Femur (tissue), 1 donor: ENCODE data around the gene PYURF.

Experiments
- DNase-seq: peaks from one replicate; pipeline ENCODE4 v3.0.0-alpha.2; 2017

Gene PYURF, protein sequence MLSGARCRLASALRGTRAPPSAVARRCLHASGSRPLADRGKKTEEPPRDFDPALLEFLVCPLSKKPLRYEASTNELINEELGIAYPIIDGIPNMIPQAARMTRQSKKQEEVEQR

DNA sequence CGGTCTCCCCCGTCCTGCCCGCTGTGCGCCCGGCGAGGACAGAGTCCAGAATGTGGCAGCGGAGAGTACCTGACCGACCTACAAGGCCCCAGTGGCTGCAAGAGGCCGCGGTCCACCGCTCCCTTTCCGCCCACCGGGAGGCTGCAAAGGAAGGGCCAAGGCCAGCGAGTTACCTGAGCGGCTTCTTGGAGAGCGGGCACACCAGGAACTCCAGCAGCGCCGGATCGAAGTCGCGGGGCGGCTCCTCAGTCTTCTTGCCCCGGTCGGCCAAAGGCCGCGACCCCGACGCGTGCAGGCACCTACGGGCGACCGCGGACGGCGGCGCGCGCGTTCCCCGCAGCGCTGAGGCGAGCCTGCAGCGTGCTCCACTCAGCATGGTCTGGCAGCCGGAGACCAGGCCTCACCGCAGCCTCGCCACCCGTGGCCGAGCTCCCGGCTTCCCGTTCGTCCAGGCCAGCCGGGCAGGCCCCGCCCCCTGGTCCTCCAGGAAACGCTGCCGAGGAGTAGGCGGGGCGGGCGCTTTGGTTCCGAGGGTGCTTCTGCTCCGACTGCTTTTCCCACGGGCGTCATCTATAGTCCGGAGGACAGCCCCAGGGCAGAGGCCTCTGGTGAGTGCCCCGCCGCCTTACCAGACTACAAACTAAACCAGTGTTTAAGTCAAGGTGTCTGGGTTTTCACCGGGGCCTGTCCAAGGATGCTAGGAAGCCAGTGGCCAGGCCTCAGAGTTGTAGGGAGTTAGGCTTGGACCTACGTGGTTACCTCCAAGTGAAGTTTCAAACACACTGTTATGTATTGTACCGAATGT lies at the start of gene PYURF:
Gene PYURF, minus strand, starts transcription at position 452 of the 805 bp plus-strand sequence. Its CDS starts 76 bp downstream, at position 376.
- peak; percentile 95 for DNase-seq

DNA sequence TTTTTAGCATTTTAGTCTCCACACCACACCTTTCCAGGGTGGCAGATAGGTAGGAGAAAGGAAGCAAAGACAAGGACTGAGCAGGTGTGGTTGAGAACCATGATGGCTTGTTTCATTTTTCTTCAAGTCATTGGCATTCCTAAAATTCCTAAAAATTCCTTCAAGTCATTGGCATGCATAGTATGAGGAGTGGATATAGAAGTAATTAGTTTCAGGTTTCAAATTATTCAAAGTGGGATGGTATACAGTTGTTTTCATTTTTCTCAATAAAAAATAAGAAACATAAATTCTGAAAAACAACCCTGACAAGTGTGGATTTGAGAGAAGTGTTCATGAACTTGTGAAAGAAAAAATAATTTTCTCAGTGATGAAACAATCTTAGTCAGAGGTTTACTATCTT lies 46.4 kb upstream of the PYURF start:
- DNase-seq, result no peak

DNA sequence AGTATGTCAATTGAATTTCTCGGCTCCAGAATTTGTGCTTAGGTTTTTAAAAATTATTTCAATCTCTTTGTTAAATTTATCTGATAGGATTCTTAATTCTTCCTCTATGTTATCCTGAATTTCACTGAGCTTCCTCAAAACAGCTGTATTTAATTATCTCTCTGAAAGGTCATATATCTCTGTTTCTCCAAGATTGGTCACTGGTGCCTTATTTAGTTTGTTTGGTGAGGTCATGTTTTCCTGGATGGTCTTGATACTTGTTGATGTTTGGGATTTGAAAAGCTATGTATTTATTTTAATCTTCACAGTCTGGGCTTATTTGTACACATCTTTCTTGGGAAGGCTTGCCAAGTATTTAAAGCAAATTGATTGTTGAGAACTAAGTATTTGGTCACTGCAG lies 44.0 kb upstream of the PYURF start:
- DNase-seq, result no peak

DNA sequence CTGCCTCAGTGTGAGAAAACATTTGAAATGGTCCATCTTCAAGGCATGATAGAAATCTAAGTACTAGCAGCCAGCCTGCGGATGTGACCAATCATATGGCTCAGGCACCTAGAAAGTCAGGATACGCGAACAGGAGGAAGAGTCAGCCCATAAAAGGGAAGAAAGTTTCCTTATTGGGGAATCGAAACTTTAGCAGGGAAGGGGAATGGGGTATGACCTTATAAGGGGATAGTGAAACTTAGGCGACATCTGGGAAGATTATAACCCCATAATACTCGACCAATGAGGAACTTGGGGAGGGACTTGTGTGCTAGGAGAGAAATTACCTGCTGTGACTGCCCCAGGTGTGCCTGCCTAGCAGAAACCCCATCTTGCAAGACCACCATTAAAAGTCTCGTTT lies 26.2 kb upstream of the PYURF start:
- DNase-seq, result no peak

DNA sequence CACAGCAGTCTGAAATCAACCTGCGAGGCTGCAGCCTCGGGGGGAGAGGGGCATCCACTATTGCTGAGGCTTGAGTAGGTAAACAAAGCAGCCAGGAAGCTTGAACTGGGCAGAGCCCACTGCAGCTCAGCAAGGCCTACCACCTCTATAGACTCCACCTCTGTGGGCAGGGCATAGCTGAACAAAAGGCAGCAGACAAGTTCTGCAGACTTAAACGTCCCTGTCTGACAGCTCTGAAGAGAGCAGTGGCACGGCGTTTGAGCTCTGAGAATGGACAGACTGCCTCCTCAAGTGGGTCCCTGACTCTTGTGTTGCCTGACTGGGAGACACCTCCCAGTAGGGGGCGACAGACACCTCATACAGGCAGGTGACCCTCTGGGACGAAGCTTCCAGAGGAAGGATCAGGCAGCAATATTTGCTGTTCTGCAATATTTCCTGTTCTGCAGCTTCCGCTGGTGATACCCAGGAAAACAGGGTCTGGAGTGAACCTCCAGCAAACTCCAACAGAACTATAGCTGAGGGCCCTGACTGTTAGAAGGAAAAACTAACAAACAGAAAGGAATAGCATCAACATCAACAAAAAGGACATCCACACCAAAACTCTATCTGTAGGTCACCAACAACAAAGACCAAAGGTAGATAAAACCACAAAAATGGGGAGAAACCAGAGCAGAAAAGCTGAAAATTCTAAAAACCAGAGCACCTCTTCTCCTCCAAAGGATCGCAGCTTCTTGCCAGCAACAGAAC lies 15.9 kb upstream of the PYURF start:
- peak; percentile 24 for DNase-seq

DNA sequence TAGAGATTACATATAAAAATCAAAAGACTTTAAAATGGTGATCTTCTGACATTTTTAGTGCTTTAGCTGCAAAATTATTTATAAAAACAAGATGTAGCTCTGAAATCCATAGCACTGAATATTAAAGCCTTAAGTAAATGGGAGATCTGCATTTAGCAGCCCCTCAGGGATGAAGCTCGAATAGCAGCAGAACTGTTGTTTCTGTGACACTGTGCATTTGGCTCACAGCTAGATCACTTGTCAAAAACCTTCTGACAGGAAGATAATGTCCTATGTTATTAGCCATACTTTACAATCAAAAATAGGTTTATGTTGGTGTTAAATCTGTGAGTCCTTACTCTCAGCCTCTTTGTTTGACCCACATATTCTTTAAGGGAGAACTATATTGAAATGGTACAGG lies 14.1 kb upstream of the PYURF start:
- DNase-seq, result no peak

DNA sequence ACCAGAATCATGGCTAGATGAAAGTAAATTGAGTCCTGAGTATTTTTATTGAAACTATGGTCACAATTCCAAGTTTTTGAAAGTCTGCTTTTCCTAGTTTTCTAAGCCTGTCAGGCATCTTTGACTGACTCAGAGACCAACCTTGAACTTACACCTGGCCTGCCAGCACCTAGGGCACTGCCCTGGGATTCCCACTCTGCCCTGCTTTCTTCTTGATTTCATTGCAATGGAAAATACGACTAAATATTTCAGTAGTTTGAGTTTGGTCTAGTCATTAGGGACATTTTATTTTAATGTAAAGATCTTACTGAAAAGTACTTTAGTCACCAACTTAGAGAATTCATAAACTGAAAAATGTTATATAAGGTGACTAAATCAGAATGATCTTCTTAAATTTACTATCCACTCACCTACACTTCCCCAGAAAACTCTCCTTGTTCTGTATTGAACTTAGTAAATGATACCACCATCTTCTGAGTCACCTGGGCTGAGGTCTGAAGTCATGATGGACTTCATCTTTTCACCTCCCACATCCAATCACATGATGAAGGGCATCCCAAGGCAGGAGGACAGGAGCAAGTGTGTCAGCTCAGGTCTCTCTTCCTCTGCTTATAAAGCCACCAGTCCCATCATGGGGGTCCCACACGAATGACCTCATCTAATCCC lies 11.6 kb upstream of the PYURF start:
- no peak for DNase-seq

DNA sequence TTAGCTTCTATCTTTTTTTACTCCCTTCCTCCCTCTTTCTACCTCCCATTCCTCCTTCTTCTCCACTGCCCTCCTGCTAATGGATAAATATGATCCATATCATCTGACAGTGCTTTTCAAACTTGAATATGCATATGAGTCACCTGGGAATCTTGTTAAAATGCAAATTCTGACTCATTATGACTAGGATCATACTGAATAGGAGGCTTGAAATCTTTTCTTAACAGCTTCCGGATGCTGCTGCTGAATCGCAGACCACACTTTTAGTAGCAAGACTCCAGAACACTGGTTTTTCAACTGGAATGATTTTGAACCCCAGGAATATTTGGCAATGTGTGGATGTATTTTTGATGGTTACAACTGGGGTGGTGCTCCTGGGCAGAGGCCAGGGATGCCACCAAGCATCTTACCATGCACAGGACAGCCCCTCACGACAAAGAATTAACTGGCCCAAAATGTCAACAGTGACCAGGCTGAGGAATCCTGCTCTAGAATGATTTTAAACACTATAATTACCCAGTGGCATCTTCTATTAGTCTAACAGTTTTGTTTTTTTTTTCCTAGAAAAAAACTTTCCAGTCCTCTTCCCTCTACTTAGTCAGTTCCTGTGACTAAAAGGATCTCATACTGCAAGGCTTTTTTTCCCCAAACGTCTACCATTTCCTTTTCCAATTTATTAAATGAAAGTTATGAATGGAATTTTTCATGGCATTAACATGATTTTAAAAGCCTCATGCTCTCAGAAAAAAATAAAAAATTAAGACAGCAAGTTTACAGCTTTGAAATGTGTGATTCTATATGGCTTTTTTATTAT lies 10.6 kb upstream of the PYURF start:
- DNase-seq, result no peak

DNA sequence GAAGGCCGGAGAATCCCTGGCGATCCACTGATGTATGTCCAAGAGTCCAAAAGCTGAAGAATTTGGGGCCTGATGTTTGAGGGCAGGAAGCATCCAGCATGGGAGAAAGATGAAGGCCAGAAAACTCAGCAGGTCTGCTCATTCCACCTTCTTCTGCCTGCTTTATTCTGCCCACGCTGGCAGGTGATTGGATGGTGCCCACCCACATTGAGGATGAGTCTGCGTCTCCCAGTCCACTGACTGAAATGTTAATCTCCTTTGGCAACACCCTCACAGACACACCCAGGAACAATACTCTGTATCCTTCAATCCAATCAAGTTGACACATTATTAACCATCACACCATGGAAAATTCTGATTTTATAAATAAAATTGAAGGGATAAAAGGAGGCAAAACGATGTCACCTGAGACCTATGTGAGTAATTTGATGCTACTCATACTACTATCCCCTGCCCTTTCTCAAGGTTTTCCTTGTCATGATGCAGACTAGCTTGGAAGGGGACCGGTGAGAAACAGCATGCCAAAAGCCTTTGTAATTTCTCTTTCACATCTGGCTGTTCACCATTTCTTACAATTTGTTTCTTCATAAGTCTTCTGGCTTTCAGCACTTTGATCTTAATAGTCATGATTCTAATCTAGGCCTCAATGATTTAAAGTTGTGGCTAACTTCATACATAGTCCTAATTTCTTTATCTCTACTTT lies 9.7 kb upstream of the PYURF start:
- no peak for DNase-seq

DNA sequence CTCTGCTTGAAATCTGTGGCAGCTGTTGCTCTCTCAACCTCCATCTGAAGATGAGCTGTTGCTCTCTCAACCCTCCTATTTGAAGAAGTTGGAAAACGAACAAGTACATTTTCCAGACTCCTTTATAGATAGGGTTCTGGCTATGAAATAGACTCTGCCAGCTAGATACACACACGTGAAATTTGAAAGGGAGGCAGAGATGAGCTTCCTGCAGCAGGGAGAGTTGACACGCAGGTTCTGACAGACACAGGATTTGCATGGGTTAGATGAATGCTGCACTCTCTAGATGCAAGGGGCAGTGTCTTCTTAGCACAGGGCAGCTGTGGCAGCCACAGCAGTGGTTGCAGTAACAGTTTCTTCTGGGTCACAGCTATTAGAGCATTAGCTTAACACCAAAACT lies 8.0 kb upstream of the PYURF start:
- DNase-seq, result no peak

DNA sequence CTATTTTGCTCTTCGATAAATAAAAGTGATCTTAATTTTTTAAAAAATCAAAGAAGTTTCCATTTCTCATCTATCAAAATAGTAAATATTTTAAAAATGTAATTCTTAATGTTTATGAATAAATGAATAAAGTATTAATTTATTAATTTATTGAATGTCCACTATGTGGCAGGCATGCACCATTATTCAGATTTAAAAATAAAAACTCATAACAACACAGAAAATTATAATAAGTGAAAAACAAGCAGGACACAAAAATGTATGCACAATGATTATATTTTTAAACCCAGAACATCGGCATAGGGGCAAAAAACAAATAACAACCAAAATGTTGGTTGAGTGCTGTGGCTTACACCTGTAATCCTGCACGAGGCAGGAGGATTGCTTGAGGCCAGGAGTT lies 5.3 kb upstream of the PYURF start:
- DNase-seq, result no peak

DNA sequence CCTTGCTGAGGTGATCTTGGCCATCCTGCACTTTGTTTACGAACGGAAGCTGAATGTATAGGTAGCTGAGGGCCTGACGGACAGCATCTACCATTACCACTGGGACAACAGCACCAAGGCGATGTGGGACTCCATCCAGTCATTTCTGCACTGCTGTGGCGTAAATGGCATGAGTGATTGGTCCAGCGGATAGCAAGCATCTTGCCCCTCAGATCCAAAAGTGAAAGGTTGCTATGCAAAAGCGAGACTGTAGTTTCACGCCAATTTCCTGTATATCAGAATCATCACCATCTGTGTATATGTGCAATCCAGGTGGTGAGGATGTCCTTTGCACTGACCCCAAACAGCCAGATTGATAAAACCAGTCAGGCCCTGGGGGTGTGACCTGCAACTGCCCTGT lies 4.2 kb upstream of the PYURF start:
- no peak for DNase-seq

DNA sequence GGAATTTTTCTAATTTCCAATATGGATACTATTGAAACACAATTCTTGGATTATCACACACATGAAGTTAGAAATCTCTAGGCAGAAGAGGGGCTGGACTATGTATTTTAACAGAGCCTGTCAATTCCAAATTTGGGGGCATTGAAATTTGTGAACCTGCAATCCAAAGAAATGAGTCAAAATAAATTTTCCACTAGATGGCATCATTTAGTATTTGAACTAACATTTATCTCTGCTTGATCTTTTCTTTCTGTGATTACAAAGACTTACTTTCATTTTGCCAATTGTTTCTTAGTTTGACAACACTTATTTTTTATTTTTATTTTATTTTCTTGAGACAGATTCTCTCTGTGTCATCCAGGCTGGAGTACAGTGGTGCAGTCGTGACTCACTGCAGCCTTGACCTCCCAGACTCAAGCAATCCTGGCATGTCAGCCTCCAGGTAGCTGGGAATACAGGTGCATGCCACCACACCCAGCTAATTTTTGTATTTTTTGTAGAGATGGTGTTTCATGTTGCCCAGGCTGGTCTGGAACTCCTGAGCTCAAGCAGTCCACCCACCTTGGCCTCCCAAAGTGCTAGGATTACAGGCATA lies 2.7 kb upstream of the PYURF start:
- no peak for DNase-seq

DNA sequence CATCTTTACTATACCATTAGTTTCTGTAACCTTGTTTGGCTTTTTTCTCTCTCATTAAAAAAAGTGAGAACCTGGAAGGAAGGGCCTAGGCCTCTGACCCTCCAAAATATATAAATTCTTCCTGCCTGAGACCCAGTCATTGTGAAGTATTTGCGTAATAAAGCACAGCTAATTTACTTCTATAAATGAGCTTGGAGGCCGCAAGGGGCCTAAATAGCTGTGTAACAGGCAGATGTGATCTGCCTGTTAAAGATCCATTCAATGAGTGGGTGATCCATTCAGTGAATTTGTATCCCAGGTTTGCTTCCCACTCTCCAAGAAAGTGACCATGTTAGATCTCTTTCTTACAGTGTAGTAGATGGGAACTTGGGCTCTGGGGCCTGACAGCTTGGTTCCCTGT lies 595 bp upstream of the PYURF start:
- no peak for DNase-seq

DNA sequence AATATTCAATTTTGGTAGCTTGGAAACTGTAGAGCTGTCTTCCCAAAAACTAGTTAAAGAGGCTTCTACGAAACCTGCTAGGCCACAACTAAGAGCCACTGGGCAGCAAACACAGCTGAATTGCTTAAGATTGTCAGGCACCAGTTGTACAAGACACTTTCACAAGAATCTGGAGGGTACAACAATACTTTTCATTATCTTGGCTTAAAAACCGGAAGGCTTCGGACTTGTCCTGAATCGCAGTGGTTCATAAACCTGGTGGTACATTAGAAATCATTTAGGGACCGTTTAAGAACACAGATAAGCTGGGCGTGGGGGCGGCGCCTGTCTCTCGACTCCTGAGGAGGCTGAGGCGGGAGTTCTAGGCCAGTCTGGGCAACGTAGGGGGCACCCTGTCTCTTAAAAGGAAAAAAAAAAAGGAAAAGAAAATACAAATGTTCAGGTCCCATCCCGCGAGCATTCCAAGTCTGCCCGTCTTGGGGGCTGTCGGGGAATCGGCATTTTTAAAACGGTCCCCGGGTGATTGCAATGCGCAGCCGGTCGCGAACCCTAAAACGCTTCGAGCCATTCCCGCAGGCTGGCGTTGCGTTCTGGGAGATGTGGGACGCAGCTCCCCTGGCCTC lies 763 bp downstream of the PYURF start:
- DNase-seq, result peak; percentile 50

DNA sequence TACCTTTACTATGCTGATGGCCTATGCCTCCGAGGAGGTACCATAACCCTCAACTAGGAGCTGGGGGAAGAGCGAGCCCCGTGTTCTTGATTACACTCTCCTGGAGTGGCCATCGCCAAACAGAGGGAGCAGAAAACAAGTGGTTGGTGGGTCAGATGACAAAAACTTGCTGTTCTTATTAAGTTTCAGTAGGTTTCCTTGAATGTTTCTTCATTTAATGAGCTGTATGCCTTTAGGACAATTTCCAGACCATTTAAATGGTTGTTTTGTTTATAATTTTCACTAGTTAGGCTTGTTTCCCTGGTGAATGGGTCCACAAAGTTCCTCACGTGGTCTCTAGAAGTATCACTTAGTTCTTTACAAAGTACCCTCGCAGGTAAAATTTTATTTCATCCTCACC lies 4.7 kb downstream of the PYURF start:
- DNase-seq, result no peak

DNA sequence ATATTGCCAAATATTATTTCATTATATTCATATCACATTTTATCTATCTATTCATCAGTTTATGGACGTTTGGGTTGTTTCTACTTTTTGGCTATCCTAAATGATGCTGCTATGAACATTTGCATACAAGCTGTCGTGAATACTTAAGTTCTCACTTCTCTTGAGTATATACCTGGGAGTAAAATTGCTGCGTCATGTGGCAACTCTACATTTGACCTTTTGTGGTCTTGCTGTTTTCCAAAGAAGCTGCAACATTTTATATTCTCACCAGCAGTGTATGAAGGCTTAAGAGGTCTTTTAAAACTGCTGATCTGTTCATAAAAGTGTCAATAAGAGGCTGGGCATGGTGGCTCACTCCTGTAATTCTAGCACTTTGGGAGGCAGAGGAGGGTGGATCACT lies 5.8 kb downstream of the PYURF start:
- DNase-seq, result no peak

DNA sequence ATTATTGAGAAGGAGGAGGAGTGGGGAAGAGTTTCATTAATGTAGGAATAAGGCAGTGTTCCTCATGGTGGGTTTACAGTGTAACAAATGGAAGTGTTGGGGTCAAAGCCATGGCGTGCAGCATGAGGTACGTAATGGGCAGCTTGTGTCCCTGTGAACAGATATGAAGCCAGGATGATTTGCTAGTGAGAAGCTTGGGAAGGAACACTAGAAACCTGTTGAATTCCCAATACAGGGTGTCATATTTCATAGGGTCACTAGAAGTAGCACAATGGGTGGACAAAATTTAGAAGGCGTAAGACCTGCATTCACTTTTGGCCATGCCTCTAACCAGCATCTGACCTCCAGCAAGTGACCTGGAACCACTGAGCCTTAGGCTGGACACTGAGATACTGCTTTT lies 6.8 kb downstream of the PYURF start:
- no peak for DNase-seq

DNA sequence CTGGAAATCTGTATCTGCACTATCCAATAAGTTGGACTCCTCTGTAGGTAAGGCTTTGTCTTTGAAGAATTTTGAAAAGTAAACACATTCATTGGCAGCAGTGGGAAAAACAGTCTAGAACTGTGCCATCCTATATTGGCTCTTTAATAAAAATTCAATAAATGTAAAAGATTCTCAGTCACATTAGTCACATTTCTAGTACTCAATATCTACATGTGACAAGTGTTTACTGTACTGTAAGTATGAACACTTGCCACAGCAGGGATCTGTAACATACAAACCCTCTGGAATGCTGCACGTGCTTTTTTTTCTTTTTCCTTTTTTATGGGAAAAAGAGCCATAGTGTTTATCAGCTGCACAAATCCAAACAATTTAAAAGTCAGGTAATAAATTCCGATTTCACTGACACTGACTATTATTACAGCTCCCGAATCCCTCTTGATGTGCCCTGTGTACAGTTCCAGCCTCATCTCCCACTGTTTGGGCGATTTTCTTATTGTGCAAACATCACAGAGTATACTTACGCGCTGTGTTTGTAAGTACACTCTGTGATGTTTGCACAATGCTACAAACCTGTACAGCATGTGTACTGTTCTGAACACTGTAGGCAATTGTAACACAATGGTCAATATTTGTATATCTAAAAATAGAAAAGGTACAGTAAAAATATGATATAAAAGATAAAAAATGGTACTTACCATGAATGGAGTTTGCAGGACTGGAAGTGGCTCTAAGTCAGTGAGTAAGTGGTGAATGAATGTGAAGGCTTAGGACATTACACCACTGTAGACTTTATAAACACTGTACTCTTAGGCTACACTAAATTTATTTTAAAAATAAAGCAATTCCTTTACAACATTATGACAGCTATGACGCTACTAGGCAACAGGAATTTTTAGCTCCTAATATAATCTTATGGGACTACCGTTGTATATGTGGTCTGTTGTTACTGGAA lies 8.7 kb downstream of the PYURF start:
- DNase-seq, result no peak

DNA sequence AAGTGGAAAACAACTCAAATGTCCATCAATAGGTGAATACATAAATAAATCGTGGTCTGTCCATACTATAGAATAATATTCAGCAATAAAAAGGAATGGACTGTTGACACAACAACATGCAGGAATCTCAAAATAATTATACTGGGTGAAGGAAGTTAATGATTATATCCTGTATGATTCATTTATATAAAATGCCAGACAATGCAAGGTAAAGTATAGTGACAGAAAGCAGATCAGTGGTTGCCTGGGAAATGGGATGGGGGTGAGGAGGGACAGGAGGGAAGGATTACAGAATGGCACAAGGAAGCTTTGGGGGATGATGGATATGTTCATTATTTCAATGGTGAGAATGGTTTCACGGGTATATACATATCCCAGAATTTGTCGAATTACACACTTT lies 12.3 kb downstream of the PYURF start:
- DNase-seq, result no peak
